Activated T-helper 2 cell treated with anti-CD3 and anti-CD28 coated beads, Interferon-gamma antibody, Interleukin-2, Interleukin-4, amounts not matched to agents 10 μg/mL and 5 μg/mL and 100 μg/mL, durations not matched to agents 14 hours and 24 hours and 36 hours (primary cell): ENCODE data around the gene FANCM. TPM values are rescaled to one million over a fixed set of nuclear protein-coding genes. Genes with fewer than 3 reads are reported as not detected.

Experiments
- DNase-seq: peaks from one replicate; pipeline ENCODE4 v3.0.0; 2021; ENCODE audit warnings: low spot score
- H3K27ac Mint-ChIP-seq: one replicate; pipeline ENCODE4 v1.8.0; 2021; ENCODE audit warnings: mixed read lengths
- H3K27me3 Mint-ChIP-seq: one replicate; pipeline ENCODE4 v1.8.0; 2021; ENCODE audit warnings: low read depth, mixed read lengths
- H3K36me3 Mint-ChIP-seq: one replicate; pipeline ENCODE4 v1.8.0; 2021; ENCODE audit warnings: low read depth, mixed read lengths
- H3K4me1 Mint-ChIP-seq: one replicate; pipeline ENCODE4 v1.8.0; 2021; ENCODE audit warnings: low read depth, mixed read lengths
- H3K4me3 Mint-ChIP-seq: one replicate; pipeline ENCODE4 v1.8.0; 2021; ENCODE audit warnings: low read depth, mild to moderate bottlenecking, moderate library complexity, mixed read lengths
- H3K9me3 Mint-ChIP-seq: one replicate; pipeline ENCODE4 v1.8.0; 2021; ENCODE audit warnings: mixed read lengths
- intact Hi-C: fragments of 100-400 bp; cut with micrococcal nuclease; formaldehyde crosslinking; loops from one replicate; pipeline ENCODE4 v1.15.1; 2023
- total RNA-seq: library from RNA; stranded (reverse); gene quantifications from 2 replicates; pipeline ENCODE4 v1.2.3, GENCODE V29; 2022

The FANCM gene
- total RNA-seq, result 14.4 and 14.5 TPM in 2 replicates

- peak; percentile 85 for DNase-seq
Measured at GRCh38 chr14:45135659-45136395, at the start of gene FANCM. FANCM (plus strand) TSS chr14:45135930; CDS start chr14:45136032, 102 bp downstream.

DNA sequence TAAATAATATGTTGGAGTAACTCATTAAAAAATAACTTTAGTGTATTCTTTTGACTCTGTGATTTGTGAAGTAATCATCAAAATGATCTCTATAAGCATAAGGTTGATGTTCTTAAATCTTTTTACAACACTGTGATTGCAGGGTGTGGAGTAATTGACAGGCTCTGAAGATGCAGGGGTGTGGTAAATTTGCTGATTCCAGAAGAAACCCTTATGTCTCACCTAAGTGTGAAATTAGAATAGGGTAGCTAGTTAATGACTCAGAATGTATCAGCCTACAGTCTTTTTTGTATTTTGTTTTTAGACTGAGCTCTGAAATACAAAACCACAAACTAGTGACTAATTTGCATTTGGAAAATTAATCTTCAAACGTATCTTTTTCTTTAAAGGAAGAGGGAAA is 45.9 kb upstream of the FANCM start:
- DNase-seq, result no peak
- peak overlapping the region; percentile 64 for H3K27ac Mint-ChIP-seq
- no peaks in the 10 kb centered on the region for H3K9me3 Mint-ChIP-seq
- peaks cover 67% of the 10 kb centered on the region for H3K36me3 Mint-ChIP-seq
- intact Hi-C loops, result loop anchor here (1.0 kb wide), 2 partner anchors 24 to 44 kb away; partner anchors contain the start of gene FKBP3
- H3K27me3 Mint-ChIP-seq, result no peaks in the 10 kb centered on the region
- no peak overlapping the region for H3K4me3 Mint-ChIP-seq
- H3K4me1 Mint-ChIP-seq, result peaks cover 57% of the 10 kb centered on the region

More at GRCh38 chr14:45135659-45136395, at the start of gene FANCM:
- H3K4me3 Mint-ChIP-seq, result peak within 1 kb of the TSS; percentile 92
- H3K36me3 Mint-ChIP-seq, result peaks cover 4% of the 10 kb centered on the region
- H3K9me3 Mint-ChIP-seq, result no peaks in the 10 kb centered on the region
- peak within 1 kb of the TSS; percentile 98 for H3K27ac Mint-ChIP-seq
- intact Hi-C loops, result loop anchor here (1.0 to 5.0 kb wide), 2 partner anchors 22 to 66 kb away; no protein-coding TSS in a partner anchor
- no peaks in the 10 kb centered on the region for H3K27me3 Mint-ChIP-seq
- peaks cover 27% of the 10 kb centered on the region for H3K4me1 Mint-ChIP-seq

DNA sequence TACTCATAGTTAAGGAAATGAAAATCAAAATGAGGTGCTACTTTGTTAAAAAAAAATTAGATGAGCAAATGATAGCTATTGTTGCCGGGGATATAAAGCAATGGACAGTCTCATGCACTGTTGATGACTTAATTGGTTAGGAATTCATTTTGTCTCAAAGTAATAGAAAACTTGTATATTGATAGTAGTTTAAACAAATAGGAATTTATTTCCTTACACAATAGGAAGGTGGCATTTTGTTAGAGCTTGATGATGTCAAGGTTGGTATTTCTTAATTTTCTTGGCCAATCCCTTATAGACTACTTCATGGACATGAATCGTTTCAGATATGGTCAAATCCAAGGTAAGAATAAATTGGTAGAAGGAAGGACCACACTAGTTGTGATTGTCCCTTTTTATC is 44.0 kb upstream of the FANCM start:
- Mint-ChIP-seq H3K27me3 (no peaks in the 10 kb centered on the region), H3K9me3 (no peaks in the 10 kb centered on the region), H3K27ac (no peak overlapping the region), H3K4me1 (peaks cover 44% of the 10 kb centered on the region), H3K4me3 (no peak overlapping the region), H3K36me3 (peaks cover 67% of the 10 kb centered on the region)
- no peak for DNase-seq
- intact Hi-C loops, result no loop called here

DNA sequence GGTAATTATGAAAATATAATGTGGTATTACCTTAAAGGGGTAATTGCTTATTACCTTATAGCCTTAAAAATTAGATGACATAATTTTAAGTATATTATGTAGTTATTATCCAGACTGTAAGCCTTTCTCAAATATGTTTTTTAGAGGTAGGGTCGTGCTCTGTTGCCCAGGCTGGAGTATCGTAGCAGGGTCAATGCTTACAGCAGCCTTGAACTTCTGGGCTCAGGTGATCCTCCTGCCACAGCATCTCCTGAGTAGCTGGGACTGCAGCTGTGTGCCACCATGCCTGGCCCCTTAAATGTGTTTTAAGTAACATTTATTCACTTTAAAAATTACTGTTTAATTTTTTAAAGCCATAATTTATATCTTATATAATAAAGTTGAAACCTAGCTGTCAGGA is 41.5 kb upstream of the FANCM start:
- no peak for DNase-seq
- H3K4me1 Mint-ChIP-seq, result peaks cover 24% of the 10 kb centered on the region
- no peak overlapping the region for H3K27ac Mint-ChIP-seq
- H3K9me3 Mint-ChIP-seq, result no peaks in the 10 kb centered on the region
- peaks cover 69% of the 10 kb centered on the region for H3K36me3 Mint-ChIP-seq
- no peak overlapping the region for H3K4me3 Mint-ChIP-seq
- H3K27me3 Mint-ChIP-seq, result no peaks in the 10 kb centered on the region
- intact Hi-C loops, result no loop called here

- peaks cover 69% of the 10 kb centered on the region for H3K36me3 Mint-ChIP-seq
- no peaks in the 10 kb centered on the region for H3K27me3 Mint-ChIP-seq
- H3K27ac Mint-ChIP-seq, result no peak overlapping the region
- no peaks in the 10 kb centered on the region for H3K9me3 Mint-ChIP-seq
- H3K4me1 Mint-ChIP-seq, result peaks cover 16% of the 10 kb centered on the region
- intact Hi-C loops, result no loop called here
- H3K4me3 Mint-ChIP-seq, result no peak overlapping the region
- no peak for DNase-seq
Measured at GRCh38 chr14:45095143-45095542, 40.6 kb upstream of the FANCM start.

GRCh38 chr14:45096218-45096617 is 39.5 kb upstream of the FANCM start:
- no peaks in the 10 kb centered on the region for H3K9me3 Mint-ChIP-seq
- H3K27me3 Mint-ChIP-seq, result no peaks in the 10 kb centered on the region
- no peak for DNase-seq

GRCh38 chr14:45103806-45104205 is 31.9 kb upstream of the FANCM start:
- DNase-seq, result no peak
- no peak overlapping the region for H3K27ac Mint-ChIP-seq
- no peaks in the 10 kb centered on the region for H3K27me3 Mint-ChIP-seq
- intact Hi-C loops, result no loop called here
- peaks cover 82% of the 10 kb centered on the region for H3K36me3 Mint-ChIP-seq
- H3K9me3 Mint-ChIP-seq, result no peaks in the 10 kb centered on the region
- peaks cover 3% of the 10 kb centered on the region for H3K4me1 Mint-ChIP-seq
- no peak overlapping the region for H3K4me3 Mint-ChIP-seq

More at GRCh38 chr14:45096218-45096617, 39.5 kb upstream of the FANCM start:
- Mint-ChIP-seq H3K36me3 (peaks cover 77% of the 10 kb centered on the region), H3K4me1 (peaks cover 6% of the 10 kb centered on the region), H3K4me3 (no peak overlapping the region), H3K27ac (no peak overlapping the region)
- intact Hi-C loops, result no loop called here

GRCh38 chr14:45104561-45104960 is 31.2 kb upstream of the FANCM start:
- DNase-seq, result no peak
- Mint-ChIP-seq H3K4me1 (peaks cover 3% of the 10 kb centered on the region), H3K36me3 (peaks cover 80% of the 10 kb centered on the region), H3K9me3 (no peaks in the 10 kb centered on the region), H3K4me3 (no peak overlapping the region), H3K27me3 (no peaks in the 10 kb centered on the region), H3K27ac (peak overlapping the region; percentile 46)
- intact Hi-C loops, result no loop called here

GRCh38 chr14:45112896-45113781 is 22.6 kb upstream of the FANCM start:
- intact Hi-C loops, result no loop called here
- Mint-ChIP-seq H3K9me3 (no peaks in the 10 kb centered on the region), H3K4me3 (peak overlapping the region; percentile 11), H3K27me3 (no peaks in the 10 kb centered on the region), H3K4me1 (peaks cover 21% of the 10 kb centered on the region), H3K36me3 (peaks cover 76% of the 10 kb centered on the region), H3K27ac (peak overlapping the region; percentile 85)
- no peak for DNase-seq

DNA sequence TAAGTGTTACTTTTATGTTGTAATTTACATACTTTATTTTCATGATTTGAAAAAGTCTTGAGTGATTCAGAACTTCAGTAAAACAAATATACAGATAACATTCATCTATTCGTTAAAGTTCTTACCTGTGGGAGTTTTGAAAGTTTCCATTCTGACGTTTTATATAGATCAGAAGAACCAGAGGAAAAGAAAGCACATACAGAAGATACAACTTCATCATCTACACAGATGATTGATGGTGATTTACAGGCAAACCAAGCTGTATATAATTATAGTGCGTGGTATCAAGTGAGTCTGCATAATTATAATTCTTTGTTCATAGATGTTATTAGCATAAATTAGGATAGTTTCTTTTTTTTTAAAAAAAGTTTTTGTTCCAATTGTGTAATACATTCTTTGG is 21.4 kb upstream of the FANCM start:
- Mint-ChIP-seq H3K27me3 (no peaks in the 10 kb centered on the region), H3K27ac (peak overlapping the region; percentile 62), H3K4me3 (no peak overlapping the region), H3K9me3 (no peaks in the 10 kb centered on the region), H3K36me3 (peaks cover 77% of the 10 kb centered on the region), H3K4me1 (peaks cover 21% of the 10 kb centered on the region)
- no peak for DNase-seq
- intact Hi-C loops, result loop anchor here (1.0 to 2.0 kb wide), 4 partner anchors 21 to 42 kb away; partner anchors contain the start of genes FANCM and PRPF39

GRCh38 chr14:45118594-45118993 is 17.1 kb upstream of the FANCM start:
- intact Hi-C loops, result no loop called here
- Mint-ChIP-seq H3K4me3 (no peak overlapping the region), H3K27me3 (no peaks in the 10 kb centered on the region), H3K36me3 (peaks cover 75% of the 10 kb centered on the region), H3K9me3 (no peaks in the 10 kb centered on the region), H3K4me1 (peaks cover 10% of the 10 kb centered on the region), H3K27ac (no peak overlapping the region)
- no peak for DNase-seq

DNA sequence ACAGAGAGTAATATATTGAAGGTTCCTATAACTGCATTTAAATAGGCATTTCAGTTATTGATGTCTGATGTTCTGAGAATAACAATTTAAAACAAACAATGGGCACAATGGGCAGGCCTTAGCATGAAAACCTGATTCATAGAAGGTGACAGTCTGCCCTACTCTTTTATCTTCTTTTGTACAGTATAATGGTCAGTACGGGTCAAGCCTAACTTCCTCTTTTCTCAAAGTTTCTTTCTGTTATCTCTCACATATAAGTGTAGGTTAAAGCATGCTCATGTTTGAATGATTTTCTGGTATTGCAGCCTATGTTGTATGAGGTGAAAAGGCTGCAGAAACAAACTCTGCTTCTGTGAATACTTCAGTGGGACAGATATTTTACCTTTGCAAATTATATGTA is 15.6 kb upstream of the FANCM start:
- intact Hi-C loops, result no loop called here
- Mint-ChIP-seq H3K36me3 (peaks cover 72% of the 10 kb centered on the region), H3K27ac (no peak overlapping the region), H3K4me1 (no peaks in the 10 kb centered on the region), H3K4me3 (no peak overlapping the region), H3K27me3 (no peaks in the 10 kb centered on the region), H3K9me3 (no peaks in the 10 kb centered on the region)
- no peak for DNase-seq

- Mint-ChIP-seq H3K9me3 (no peaks in the 10 kb centered on the region), H3K27me3 (no peaks in the 10 kb centered on the region), H3K4me3 (no peak overlapping the region), H3K36me3 (peaks cover 65% of the 10 kb centered on the region), H3K27ac (no peak overlapping the region), H3K4me1 (no peaks in the 10 kb centered on the region)
- intact Hi-C loops, result no loop called here
- no peak for DNase-seq
Measured at GRCh38 chr14:45123271-45123670, 12.5 kb upstream of the FANCM start.
